GM12878 (cell line): Measurements from ENCODE around the gene TTLL4. TPM values are rescaled to one million over a fixed set of nuclear protein-coding genes. Genes with fewer than 3 reads are reported as not detected.

Experiments
- ATAC-seq: fragments of 200-7000 bp; cut with Tn5 transposase; 3 replicates; pipeline ENCODE4 v1.9.1; 2020; ENCODE audit warnings: mild to moderate bottlenecking, moderate library complexity
- BruUV-seq: library from RNA; stranded (reverse); fragments of 400-500 nt; replicated peaks from 2 replicates; lab custom pipeline; 2021; lab: Mats Ljungman, UMichigan
- CTCF ChIA-PET: fragments of 300-600 bp; sonication (Branson Sonifier 250); formaldehyde crosslinking; extraction: SDS; loops from one replicate; lab custom pipeline; 2021; ENCODE audit warnings: inconsistent platforms; lab: Yijun Ruan, JAX
- POLR2A ChIA-PET: fragments of 350-600 bp; formaldehyde crosslinking; extraction: SDS; loops from one replicate; lab custom pipeline; 2021; ENCODE audit warnings: inconsistent platforms; lab: Charles Lee
- RAD21 ChIA-PET: fragments of 300-600 bp; sonication (Branson Sonifier 250); formaldehyde crosslinking; loops from one replicate; lab custom pipeline; 2023; ENCODE audit warnings: antibody characterized with exemption; ENCODE audit not compliant: unreplicated experiment; lab: Charles Lee
- SMC1A ChIA-PET: fragments of 300-600 bp; sonication (Branson Sonifier 250); formaldehyde crosslinking; loops from one replicate; lab custom pipeline; 2023; ENCODE audit not compliant: unreplicated experiment, uncharacterized antibody; lab: Charles Lee
- DNase-seq: peaks from one replicate; pipeline ENCODE4 v3.0.0-alpha.2; 2011; ENCODE audit warnings: low read depth, low spot score
- FAIRE-seq: peaks from 3 replicates; lab custom pipeline; 2011; peaks lifted over from hg19 to GRCh38; lab: Jason Lieb, UNC
- H2AFZ ChIP-seq: 2 replicates; pipeline ENCODE4 v1.6.0; 2011; ENCODE audit warnings: low read depth, low read length, control low read depth; ENCODE audit not compliant: control insufficient read depth
- H3K27ac ChIP-seq: 2 replicates; pipeline ENCODE4 v1.5.1; 2011; ENCODE audit warnings: control low read depth; ENCODE audit not compliant: control insufficient read depth, insufficient read depth
- H3K27me3 ChIP-seq, 2 experiments: replicated peaks in 1 of 2; 2 replicates each; pipeline versions ENCODE4 v1.6.0 to v1.6.1; 2011; ENCODE audit warnings: low read length in 1 of 2; ENCODE audit not compliant: control insufficient read depth in 2 of 2, insufficient read depth in 2 of 2
- H3K36me3 ChIP-seq, 2 experiments: 2 replicates each; pipeline ENCODE4 v1.5.1; 2011; ENCODE audit warnings: low read length in 1 of 2; ENCODE audit not compliant: control insufficient read depth in 2 of 2, insufficient read depth in 2 of 2
- H3K4me1 ChIP-seq: 2 replicates; pipeline ENCODE4 v1.6.1; 2011; ENCODE audit warnings: mild to moderate bottlenecking, low read length, moderate library complexity, mixed read lengths; ENCODE audit not compliant: control insufficient read depth, insufficient read depth
- H3K4me2 ChIP-seq: 2 replicates; pipeline ENCODE4 v1.6.0; 2011; ENCODE audit warnings: control low read depth; ENCODE audit not compliant: control insufficient read depth, insufficient read depth
- H3K4me3 ChIP-seq: fragments of 200-600 bp; sonication (generic); 2 replicates; pipeline ENCODE4 v1.5.1; 2016
- H3K79me2 ChIP-seq: 2 replicates; pipeline ENCODE4 v1.6.0; 2011; ENCODE audit warnings: low read length; ENCODE audit not compliant: control insufficient read depth, insufficient read depth
- H3K9ac ChIP-seq: 2 replicates; pipeline ENCODE4 v1.8.0; 2011; ENCODE audit warnings: low read length, control low read depth, mixed read lengths; ENCODE audit not compliant: control insufficient read depth, insufficient read depth
- H3K9me3 ChIP-seq: replicated peaks from 3 replicates; pipeline ENCODE4 v1.5.1; 2011; ENCODE audit warnings: mild to moderate bottlenecking, low read length; ENCODE audit not compliant: control insufficient read depth, insufficient read depth
- H4K20me1 ChIP-seq: 2 replicates; pipeline ENCODE4 v1.6.0; 2011; ENCODE audit not compliant: control insufficient read depth, insufficient read depth
- BACH1 ChIP-seq: fragments of 450-650 bp; IDR thresholded peaks from 2 replicates; pipeline ENCODE4 v1.6.1; 2017; ENCODE audit warnings: mild to moderate bottlenecking, borderline replicate concordance
- BMI1 ChIP-seq: fragments of 450-650 bp; IDR thresholded peaks from 2 replicates; pipeline ENCODE4 v1.6.1; 2016; ENCODE audit warnings: mild to moderate bottlenecking, moderate library complexity, borderline replicate concordance
- CBFB ChIP-seq: IDR thresholded peaks from 2 replicates; pipeline ENCODE4 v1.6.1; 2016; ENCODE audit warnings: antibody characterized with exemption, low read depth
- CTCF ChIP-seq, 3 experiments: IDR thresholded peaks in 2 of 3; conservative IDR thresholded peaks in 1 of 3; 2 replicates each; pipeline ENCODE4 v1.5.1; 2011; ENCODE audit warnings: low read depth in 3 of 3, low read length in 3 of 3, mild to moderate bottlenecking in 3 of 3, control low read depth in 2 of 3, moderate library complexity in 2 of 3, inconsistent platforms in 1 of 3, mixed read lengths in 1 of 3; ENCODE audit not compliant: control insufficient read depth in 2 of 3, insufficient read depth in 1 of 3; ENCODE audit errors: extremely low read depth in 1 of 3
- E4F1 ChIP-seq: fragments of 450-650 bp; IDR thresholded peaks from 2 replicates; pipeline ENCODE4 v1.6.1; 2018; ENCODE audit warnings: borderline replicate concordance, mild to moderate bottlenecking; ENCODE audit not compliant: partially characterized antibody
- EGR1 ChIP-seq, 2 experiments: IDR thresholded peaks; 1 replicate in 1 of 2; 2 replicates in 1 of 2; pipeline ENCODE4 v1.6.1; 2011 to 2012; ENCODE audit warnings: low read depth in 2 of 2, low read length in 2 of 2, borderline replicate concordance in 1 of 2, mild to moderate bottlenecking in 1 of 2, moderate library complexity in 1 of 2
- HSF1 ChIP-seq: fragments of 150-350 bp; IDR thresholded peaks from 2 replicates; pipeline ENCODE4 v1.6.1; 2014; ENCODE audit warnings: mild to moderate bottlenecking, low read depth, low read length
- KAT2A ChIP-seq: conservative IDR thresholded peaks from 2 replicates; pipeline ENCODE4 v1.6.1; 2011; ENCODE audit warnings: low read depth, low read length; ENCODE audit not compliant: control insufficient read depth
- NFYB ChIP-seq: IDR thresholded peaks from 2 replicates; pipeline ENCODE4 v1.6.1; 2011; ENCODE audit warnings: low read depth, mild to moderate bottlenecking, low read length, improper control_type of control experiment, moderate library complexity; ENCODE audit not compliant: insufficient read depth
- NRF1 ChIP-seq: conservative IDR thresholded peaks from 2 replicates; pipeline ENCODE4 v1.6.1; 2011; ENCODE audit warnings: mild to moderate bottlenecking, low read depth, low read length, improper control_type of control experiment
- PAX5 ChIP-seq: IDR thresholded peaks from 2 replicates; pipeline ENCODE4 v1.6.1; 2011; ENCODE audit warnings: low read depth, low read length, borderline replicate concordance
- RAD21 ChIP-seq: IDR thresholded peaks from 2 replicates; pipeline ENCODE4 v1.6.1; 2011; ENCODE audit warnings: mild to moderate bottlenecking, low read depth, low read length, moderate library complexity; ENCODE audit not compliant: insufficient read depth
- SUZ12 ChIP-seq: fragments of 200-600 bp; sonication (generic); IDR thresholded peaks from one replicate; pipeline ENCODE4 v1.6.1; 2018; ENCODE audit warnings: antibody characterized with exemption, mild to moderate bottlenecking; ENCODE audit not compliant: unreplicated experiment
- TAF1 ChIP-seq: IDR thresholded peaks from 2 replicates; pipeline ENCODE4 v1.6.1; 2011; ENCODE audit warnings: mild to moderate bottlenecking, low read depth, low read length, borderline replicate concordance
- WRNIP1 ChIP-seq: IDR thresholded peaks from 2 replicates; pipeline ENCODE4 v1.6.1; 2011; ENCODE audit warnings: low read depth, low read length, improper control_type of control experiment, borderline replicate concordance
- YY1 ChIP-seq: IDR thresholded peaks from 2 replicates; pipeline ENCODE4 v1.6.1; 2011; ENCODE audit warnings: low read depth, mild to moderate bottlenecking, low read length
- WGBS: methylation state at CpG from one replicate; pipeline ENCODE4 v1.1.6; 2016; ENCODE audit warnings: low lambda C conversion rate; ENCODE audit not compliant: insufficient replicate concordance, insufficient coverage; ENCODE audit errors: missing lambda C conversion rate; 5-methylcytosine and 5-hydroxymethylcytosine counted together
- in situ Hi-C: fragments of 300-500 bp; cut with MboI; formaldehyde crosslinking; loops from 9 replicates; pipeline ENCODE4 v1.14.3; 2018; ENCODE audit warnings: mixed read lengths
- intact Hi-C: fragments of 100-400 bp; cut with micrococcal nuclease; formaldehyde crosslinking; loops from one replicate; pipeline ENCODE4 v1.14.2; 2022; ENCODE audit not compliant: unreplicated experiment
- polyA plus RNA-seq, 11 experiments: library from polyadenylated mRNA; depleted of rRNA in 4 of 11; unstranded in 6 of 11; stranded (reverse) in 5 of 11; fragments of >200 nt; fragmentation: Nextera tagmentation in 4 of 11; fragmentation: Illumina TruSeq in 1 of 11; extraction: Ambion mirVana in 4 of 11; extraction: Trizol in 1 of 11; gene quantifications; 1 replicate in 1 of 11; 2 replicates in 10 of 11; pipeline versions ENCODE4 v1.2.1 to v1.2.3, GENCODE V29; 2011 to 2016; ENCODE audit warnings: inconsistent platforms in 2 of 11, missing spikeins in 2 of 11, low read depth in 1 of 11
- total RNA-seq, 4 experiments: library from RNA; depleted of rRNA in 3 of 4; stranded (reverse); fragments of >200 nt in 3 of 4; fragmentation: Illumina TruSeq in 1 of 4; extraction: Trizol in 1 of 4; gene quantifications; 2 replicates each; pipeline versions ENCODE4 v1.2.1 to v1.2.3, GENCODE V29; 2013 to 2021

Gene TTLL4
- total and polyA plus RNA-seq, 10 of the 15 experiments (the other 5 are each of a cell fraction or from before 2014, with no cell fraction given), result 16.6 to 63.1 (median 32.9) TPM

DNA sequence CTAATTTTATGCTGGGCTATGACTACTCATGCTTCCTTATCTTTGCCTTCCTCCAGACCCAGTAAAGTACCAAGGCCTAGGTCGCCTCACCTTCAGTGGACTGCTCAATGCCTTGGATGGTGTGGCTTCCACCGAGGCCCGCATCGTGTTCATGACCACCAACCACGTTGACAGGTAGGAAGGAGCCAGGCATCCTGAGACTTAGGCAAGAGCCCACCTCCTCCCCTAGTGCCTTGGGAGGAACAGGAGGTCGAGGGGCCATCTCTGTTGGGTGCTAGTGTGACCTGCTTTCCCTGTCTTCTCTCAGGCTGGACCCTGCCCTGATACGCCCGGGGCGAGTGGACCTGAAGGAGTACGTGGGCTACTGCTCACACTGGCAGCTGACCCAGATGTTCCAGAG is 47.8 kb upstream of the TTLL4 start:
- ChIA-PET POLR2A (no interaction called here), RAD21 (no interaction called here), SMC1A (no interaction called here), CTCF (no interaction called here)
- intact Hi-C loops (no loop called here), in situ Hi-C loops (loop anchor here (5.0 kb wide), 1 partner anchor 184 kb away; no protein-coding TSS in a partner anchor)
- Histone ChIP-seq H3K27me3 (no peaks in the 10 kb centered on the region), H4K20me1 (no peaks in the 10 kb centered on the region), H3K4me1 (peaks cover 14% of the 10 kb centered on the region), H3K9ac (no peak overlapping the region), H3K9me3 (no peaks in the 10 kb centered on the region), H3K27ac (no peak overlapping the region), H2AFZ (no peak overlapping the region), H3K36me3 (peaks cover 24 to 27% of the 10 kb centered on the region in 2 experiments; a peak in 3 of 4 replicates), H3K79me2 (peaks cover 22% of the 10 kb centered on the region), H3K4me2 (no peak overlapping the region), H3K4me3 (no peak overlapping the region)
- ATAC-seq (no peak), FAIRE-seq (no peak), DNase-seq (no peak)
- no TSS peak for BruUV-seq
- WGBS, result 76% methylated on average over 10 of the region's 10 CpGs
- no peak for TF ChIP-seq KAT2A
- TF ChIP-seq BMI1, result no peak
- no peak for TF ChIP-seq HSF1
- no peak for TF ChIP-seq NFYB
- no peak for TF ChIP-seq E4F1
- TF ChIP-seq EGR1 (IDR thresholded peaks at IDR 0.05; ENCODE audit: borderline replicate concordance in 1 of 2, low read depth in 2 of 2, low read length in 2 of 2), result no peak
- TF ChIP-seq NRF1, result no peak
- no peak for TF ChIP-seq PAX5
- TF ChIP-seq BACH1, result no peak
- no peak for TF ChIP-seq CTCF (IDR thresholded peaks at IDR 0.05 in 2 of 3, conservative IDR thresholded peaks at IDR 0.05 in 1 of 3; ENCODE audit: control insufficient read depth in 2 of 3, extremely low read depth in 1 of 3, insufficient read depth in 1 of 3, low read depth in 3 of 3, low read length in 3 of 3)
- no peak for TF ChIP-seq WRNIP1
- TF ChIP-seq YY1, result no peak
- no peak for TF ChIP-seq SUZ12
- TF ChIP-seq TAF1, result no peak
- TF ChIP-seq CBFB, result no peak
- TF ChIP-seq RAD21, result no peak
